GM12891 (cell line): ENCODE data around the gene KTN1.

Experiments used
- PAX5 ChIP-seq: IDR thresholded peaks from 2 replicates; pipeline ENCODE4 v1.6.1; 2011; ENCODE audit warnings: low read length, moderate library complexity, mild to moderate bottlenecking; ENCODE audit not compliant: insufficient read depth, severe bottlenecking
- POLR2A ChIP-seq: IDR thresholded peaks from 2 replicates; pipeline ENCODE4 v1.6.1; 2011; ENCODE audit warnings: low read depth, low read length, control low read depth
- POLR2AphosphoS5 ChIP-seq: IDR thresholded peaks from 2 replicates; pipeline ENCODE4 v1.6.1; 2011; ENCODE audit warnings: low read depth, low read length, control low read depth
- POU2F2 ChIP-seq: IDR thresholded peaks from 2 replicates; pipeline ENCODE4 v1.6.1; 2011; ENCODE audit warnings: low read depth, mild to moderate bottlenecking, control low read depth, low read length, moderate library complexity
- SPI1 ChIP-seq: IDR thresholded peaks from 2 replicates; pipeline ENCODE4 v1.6.1; 2011; ENCODE audit warnings: low read depth, low read length, control low read depth
- TAF1 ChIP-seq: IDR thresholded peaks from 2 replicates; pipeline ENCODE4 v1.6.1; 2011; ENCODE audit warnings: low read depth, low read length, control low read depth

GRCh38 chr14:55702511-55702910 is 122.5 kb downstream of the KTN1 start:
- TF ChIP-seq POLR2A (no peak), SPI1 (no peak), POLR2AphosphoS5 (no peak), TAF1 (no peak), POU2F2 (no peak), PAX5 (no peak)
